HFFc6 (cell line): ENCODE measurements around the gene ZNF581. TPM values are rescaled to one million over a fixed set of nuclear protein-coding genes. Genes with fewer than 3 reads are reported as not detected.
A peak's percentile ranks its signal among the peaks of the same experiment; 100 is the strongest.

Experiments
- DNase-seq: peaks from one replicate; pipeline ENCODE4 v3.0.0-alpha.2; 2018
- H3K27ac Mint-ChIP-seq: 2 replicates; pipeline ENCODE4 v1.8.0; 2020; ENCODE audit warnings: mild to moderate bottlenecking, mixed read lengths
- H3K27me3 Mint-ChIP-seq: 2 replicates; pipeline ENCODE4 v1.8.0; 2021; ENCODE audit warnings: mild to moderate bottlenecking, moderate library complexity, mixed read lengths; ENCODE audit not compliant: insufficient read depth
- H3K36me3 Mint-ChIP-seq: 2 replicates; pipeline ENCODE4 v1.8.0; 2021; ENCODE audit warnings: low read depth, mixed read lengths
- H3K4me1 Mint-ChIP-seq: 2 replicates; pipeline ENCODE4 v1.8.0; 2020; ENCODE audit warnings: low read depth, mixed read lengths
- H3K4me3 Mint-ChIP-seq: 2 replicates; pipeline ENCODE4 v1.8.0; 2020; ENCODE audit warnings: mild to moderate bottlenecking, moderate library complexity, mixed read lengths
- H3K9me3 Mint-ChIP-seq: 2 replicates; pipeline ENCODE4 v1.8.0; 2020; ENCODE audit warnings: mild to moderate bottlenecking, mixed read lengths
- CTCF ChIP-seq: fragments of 200-600 bp; sonication (generic); IDR thresholded peaks from 2 replicates; pipeline ENCODE4 v1.5.0; 2021; ENCODE audit warnings: antibody characterized with exemption, mild to moderate bottlenecking
- total RNA-seq, 6 experiments: library from RNA; stranded (reverse); fragmentation: NEBNext Ultra II Directional; extraction: Animal tissue kit (Norgen Biotek cat#: 25700); gene quantifications; 2 replicates in 1 of 6; 3 replicates in 5 of 6; pipeline ENCODE4 v1.2.3, GENCODE V29; 2021

Gene ZNF581
- total RNA-seq, 6 experiments from 2014 or later: 20.1 to 25.8 (median 21.9) TPM

GRCh38 chr19:55617426-55617825 is 26.0 kb upstream of the ZNF581 start:
- H3K4me3 Mint-ChIP-seq: no peak overlapping the region
- no peaks in the 10 kb centered on the region for H3K9me3 Mint-ChIP-seq
- peaks cover 14% of the 10 kb centered on the region for H3K4me1 Mint-ChIP-seq
- H3K27me3 Mint-ChIP-seq: peaks cover 4% of the 10 kb centered on the region
- no peak overlapping the region for H3K27ac Mint-ChIP-seq
- peaks cover 31% of the 10 kb centered on the region for H3K36me3 Mint-ChIP-seq
- no peak for TF ChIP-seq CTCF
- no peak for DNase-seq

- Mint-ChIP-seq H3K27me3 (peaks cover 4% of the 10 kb centered on the region), H3K4me1 (peaks cover 16% of the 10 kb centered on the region), H3K9me3 (no peaks in the 10 kb centered on the region), H3K4me3 (no peak overlapping the region), H3K27ac (no peak overlapping the region), H3K36me3 (peaks cover 27% of the 10 kb centered on the region)
- DNase-seq: no peak
- no peak for TF ChIP-seq CTCF
Observed at GRCh38 chr19:55618426-55618825, 25.0 kb upstream of the ZNF581 start.

- H3K4me3 Mint-ChIP-seq: no peak overlapping the region
- peak; percentile 13 for DNase-seq
Observed at GRCh38 chr19:55619286-55619685, 24.2 kb upstream of the ZNF581 start.

GRCh38 chr19:55620410-55621204 is 22.8 kb upstream of the ZNF581 start:
- DNase-seq: no peak
- no peak for TF ChIP-seq CTCF
- no peaks in the 10 kb centered on the region; the same call in 1 of the 2 replicates for H3K9me3 Mint-ChIP-seq
- H3K27me3 Mint-ChIP-seq: peaks cover 3% of the 10 kb centered on the region
- H3K4me3 Mint-ChIP-seq: no peak overlapping the region
- H3K36me3 Mint-ChIP-seq: peaks cover 34% of the 10 kb centered on the region
- H3K4me1 Mint-ChIP-seq: peaks cover 31% of the 10 kb centered on the region
- no peak overlapping the region for H3K27ac Mint-ChIP-seq

More at GRCh38 chr19:55619286-55619685, 24.2 kb upstream of the ZNF581 start:
- Mint-ChIP-seq H3K27me3 (peaks cover 3% of the 10 kb centered on the region), H3K4me1 (peaks cover 24% of the 10 kb centered on the region), H3K36me3 (peaks cover 34% of the 10 kb centered on the region), H3K9me3 (no peaks in the 10 kb centered on the region; the same call in 1 of the 2 replicates), H3K27ac (peak overlapping the region; percentile 24; the same call in 1 of the 2 replicates)
- TF ChIP-seq CTCF: 0 out of 2 replicates have a peak, but pooled peaks have one; percentile 15

GRCh38 chr19:55621205-55621672 is 22.2 kb upstream of the ZNF581 start:
- Mint-ChIP-seq H3K27ac (no peak overlapping the region), H3K9me3 (no peaks in the 10 kb centered on the region; the same call in 1 of the 2 replicates), H3K27me3 (peaks cover 3% of the 10 kb centered on the region), H3K4me3 (no peak overlapping the region), H3K36me3 (peaks cover 34% of the 10 kb centered on the region), H3K4me1 (peaks cover 31% of the 10 kb centered on the region)
- no peak for TF ChIP-seq CTCF
- no peak for DNase-seq
